HTERT RPE-1 (cell line): ENCODE measurements around the gene USP35.
"Not testable (repeated sequence)": the region's sequence is repeated elsewhere in the genome, so short reads cannot be mapped to it uniquely, and the experiment has no call there.

Experiments used
- in situ Hi-C: fragments of 300-500 bp; cut with MboI; formaldehyde crosslinking; loops from 4 replicates; pipeline ENCODE4 v1.14.3; 2020; ENCODE audit warnings: low sequenced_read_pairs

USP35 gene

GRCh38 chr11:78170413-78170812 is 18.3 kb upstream of the USP35 start:
- in situ Hi-C loops, result no loop called here

GRCh38 chr11:78170874-78171549 is 17.7 kb upstream of the USP35 start:
- in situ Hi-C loops, result no loop called here

- in situ Hi-C loops, result no loop called here
Observed at GRCh38 chr11:78171951-78172350, 16.8 kb upstream of the USP35 start.

- in situ Hi-C loops, result not testable (repeated sequence)
Observed at GRCh38 chr11:78175862-78176261, 12.9 kb upstream of the USP35 start.

- in situ Hi-C loops, result no loop called here
Observed at GRCh38 chr11:78176605-78177141, 12.0 kb upstream of the USP35 start.

GRCh38 chr11:78177216-78177615 is 11.5 kb upstream of the USP35 start:
- in situ Hi-C loops, result no loop called here

- in situ Hi-C loops, result no loop called here
Observed at GRCh38 chr11:78179459-78180071, 9.2 kb upstream of the USP35 start.

GRCh38 chr11:78180751-78181150 is 8.0 kb upstream of the USP35 start:
- in situ Hi-C loops, result no loop called here

- in situ Hi-C loops, result no loop called here
Observed at GRCh38 chr11:78181185-78181584, 7.5 kb upstream of the USP35 start.

- in situ Hi-C loops, result no loop called here
Observed at GRCh38 chr11:78187366-78188285, 1.1 kb upstream of the USP35 start.

- in situ Hi-C loops, result no loop called here
Observed at GRCh38 chr11:78189174-78189724, 530 bp downstream of the USP35 start.

GRCh38 chr11:78189851-78190250 is 1.1 kb downstream of the USP35 start:
- in situ Hi-C loops, result no loop called here

- in situ Hi-C loops, result no loop called here
Observed at GRCh38 chr11:78190374-78190773, 1.7 kb downstream of the USP35 start.

GRCh38 chr11:78190871-78191538 is 2.3 kb downstream of the USP35 start:
- in situ Hi-C loops, result no loop called here

- in situ Hi-C loops, result no loop called here
Observed at GRCh38 chr11:78192223-78192719, 3.6 kb downstream of the USP35 start.

GRCh38 chr11:78192911-78193351 is 4.2 kb downstream of the USP35 start:
- in situ Hi-C loops, result no loop called here

- in situ Hi-C loops, result no loop called here
Observed at GRCh38 chr11:78193806-78194205, 5.1 kb downstream of the USP35 start.

GRCh38 chr11:78194490-78194889 is 5.8 kb downstream of the USP35 start:
- in situ Hi-C loops, result no loop called here

GRCh38 chr11:78195917-78196560 is 7.3 kb downstream of the USP35 start:
- in situ Hi-C loops, result no loop called here

GRCh38 chr11:78196661-78197091 is 8.0 kb downstream of the USP35 start:
- in situ Hi-C loops, result no loop called here
